Hematopoietic multipotent progenitor cell treated with erythropoietin and hydrocortisone succinate and interleukin-3 and kit ligand, for 8 days (in vitro differentiated cells): ENCODE measurements around the gene CPB1.

Experiments used
- DNase-seq: peaks from one replicate; pipeline ENCODE4 v3.0.0-alpha.2; 2015

CPB1 gene

GRCh38 chr3:148839805-148840204 is 12.2 kb downstream of the CPB1 start:
- DNase-seq = no peak

DNA sequence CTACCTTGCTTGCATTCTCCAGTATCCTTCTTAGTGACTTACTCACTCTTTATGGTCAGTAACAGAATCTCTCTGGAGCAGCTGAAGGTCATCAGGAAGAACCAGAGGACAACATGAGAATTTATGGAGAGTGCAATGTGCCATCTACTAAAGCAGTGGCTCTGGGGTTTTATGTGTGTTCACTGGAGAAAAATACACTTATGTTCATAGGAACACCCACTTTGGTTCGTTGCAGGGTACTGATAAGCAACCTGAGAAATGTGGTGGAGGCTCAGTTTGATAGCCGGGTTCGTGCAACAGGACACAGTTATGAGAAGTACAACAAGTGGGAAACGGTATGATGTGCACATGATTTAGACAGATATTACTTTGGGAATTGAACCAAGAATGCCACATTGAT is 12.8 kb downstream of the CPB1 start:
- DNase-seq = peak; percentile 91

- DNase-seq = no peak
Observed at GRCh38 chr3:148845756-148846395, 18.3 kb downstream of the CPB1 start.

DNA sequence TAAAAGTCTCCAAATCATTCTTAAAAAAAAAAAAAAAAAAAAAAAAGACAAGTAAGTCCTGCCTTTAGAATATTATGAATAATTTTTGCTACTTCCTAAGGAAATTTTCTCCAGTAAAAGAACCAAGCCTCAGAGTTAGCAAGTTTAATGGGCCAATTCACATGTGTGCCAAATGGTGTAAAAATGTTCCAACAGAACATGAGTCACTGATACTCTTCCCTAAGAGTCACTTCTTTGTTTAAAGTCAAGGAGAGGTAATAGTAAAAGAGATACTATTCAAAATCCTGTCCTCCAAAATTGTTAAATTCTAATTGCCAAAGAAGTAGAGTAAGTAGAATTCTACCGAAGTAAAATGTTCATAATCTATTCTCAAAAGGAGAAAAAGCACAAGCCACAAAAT is 19.7 kb downstream of the CPB1 start:
- no peak for DNase-seq

- no peak for DNase-seq
Observed at GRCh38 chr3:148848410-148848809, 20.8 kb downstream of the CPB1 start.

GRCh38 chr3:148852271-148852992 is 24.8 kb downstream of the CPB1 start:
- no peak for DNase-seq

DNA sequence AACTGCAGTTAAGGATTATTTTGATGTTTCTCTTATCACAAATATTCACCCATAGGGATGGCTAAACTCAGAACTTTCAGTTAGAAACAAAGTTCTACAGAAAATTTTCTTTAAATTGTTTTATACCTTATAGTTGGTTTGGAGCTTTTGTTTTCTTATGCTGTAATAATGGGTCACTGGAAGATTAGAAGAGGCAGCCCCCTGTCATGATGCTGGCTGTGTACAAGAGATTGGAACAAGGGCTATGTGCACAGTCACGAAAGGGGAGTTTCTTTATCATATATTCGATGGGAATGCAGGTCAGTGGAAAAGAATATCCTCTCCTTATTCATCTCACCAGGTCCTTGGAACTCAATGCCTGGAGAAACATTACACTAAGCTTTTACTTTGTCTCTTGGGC is 25.5 kb downstream of the CPB1 start:
- DNase-seq = no peak

GRCh38 chr3:148854061-148854460 is 26.4 kb downstream of the CPB1 start:
- DNase-seq = no peak

- DNase-seq = no peak
Observed at GRCh38 chr3:148856384-148856783, 28.8 kb downstream of the CPB1 start.

DNA sequence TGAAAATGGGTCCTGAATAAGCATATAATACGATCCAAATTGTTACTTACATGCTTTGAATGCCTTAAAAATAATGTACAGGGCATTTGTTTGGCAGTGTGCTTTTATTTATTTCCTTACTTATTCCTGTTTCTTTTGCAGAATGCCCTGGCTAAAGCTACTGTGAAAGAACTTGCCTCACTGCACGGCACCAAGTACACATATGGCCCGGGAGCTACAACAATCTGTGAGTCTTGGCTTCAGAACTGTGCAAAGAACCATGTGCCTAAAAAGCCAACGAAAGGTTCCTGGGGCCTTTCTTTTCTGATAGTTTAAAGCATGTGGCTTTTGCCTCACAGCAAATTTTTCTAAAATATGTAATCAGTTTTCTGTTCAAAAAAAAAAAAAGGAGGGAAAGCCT is 29.7 kb downstream of the CPB1 start:
- DNase-seq = no peak

- peak; percentile 79 for DNase-seq
Observed at GRCh38 chr3:148861277-148861869, 33.8 kb downstream of the CPB1 start.

GRCh38 chr3:148863297-148863696 is 35.7 kb downstream of the CPB1 start:
- no peak for DNase-seq

GRCh38 chr3:148863814-148864213 is 36.2 kb downstream of the CPB1 start:
- peak; percentile 68 for DNase-seq

GRCh38 chr3:148865049-148865448 is 37.4 kb downstream of the CPB1 start, which contains the start of gene CPA3:
TSS of gene CPA3 (plus strand) at chr3:148865296. CDS start at chr3:148865308, 12 bp downstream.
- peak; percentile 23 for DNase-seq

DNA sequence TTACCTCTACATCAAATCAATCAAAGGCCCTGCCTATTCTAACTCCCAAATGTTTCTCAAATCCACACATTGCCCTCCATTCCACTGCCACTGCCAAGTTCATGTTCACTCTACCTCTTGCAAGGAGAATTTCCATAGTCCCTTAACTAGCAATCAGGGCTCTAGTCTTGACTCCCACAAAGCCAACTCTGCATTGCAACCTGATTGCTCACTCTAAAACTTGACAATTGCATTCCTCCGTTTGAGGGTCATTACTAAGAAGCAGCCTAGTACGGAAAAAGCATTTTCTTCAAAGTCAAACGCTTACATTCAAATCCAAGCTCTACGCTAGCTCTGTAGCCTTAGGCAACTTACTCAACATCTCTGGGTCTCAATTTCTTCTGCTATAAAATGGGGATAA is 38.6 kb downstream of the CPB1 start:
- no peak for DNase-seq

DNA sequence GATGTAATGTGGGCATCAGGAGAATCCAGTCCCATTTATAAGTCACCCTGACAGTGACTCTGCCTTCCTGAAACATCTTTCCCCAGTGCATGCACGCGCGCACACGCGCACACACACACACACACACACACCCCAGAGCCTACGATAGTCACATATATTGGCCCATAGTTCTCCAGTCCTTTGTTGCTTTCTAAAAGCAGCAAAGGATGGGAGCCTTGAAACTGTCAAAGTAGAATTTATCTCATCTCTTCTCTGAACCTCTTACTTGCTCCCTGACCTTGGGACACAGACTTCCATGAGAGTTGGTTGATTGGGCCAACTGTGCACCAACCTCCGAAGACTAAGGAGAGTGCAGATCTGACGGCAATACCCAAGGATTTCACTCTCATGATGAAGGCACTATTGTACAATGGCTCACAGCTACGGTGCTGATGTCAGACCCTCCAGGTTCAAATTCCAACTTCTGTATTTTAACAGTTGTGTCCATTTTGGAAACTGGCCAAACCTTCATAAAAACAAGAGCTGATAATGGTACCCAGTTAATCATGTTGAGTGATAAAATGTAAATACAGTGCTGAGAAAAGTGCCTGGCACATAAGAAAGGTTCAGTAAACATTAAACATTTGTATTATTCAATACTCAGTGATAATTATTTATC is 45.8 kb downstream of the CPB1 start:
- DNase-seq = peak; percentile 8

DNA sequence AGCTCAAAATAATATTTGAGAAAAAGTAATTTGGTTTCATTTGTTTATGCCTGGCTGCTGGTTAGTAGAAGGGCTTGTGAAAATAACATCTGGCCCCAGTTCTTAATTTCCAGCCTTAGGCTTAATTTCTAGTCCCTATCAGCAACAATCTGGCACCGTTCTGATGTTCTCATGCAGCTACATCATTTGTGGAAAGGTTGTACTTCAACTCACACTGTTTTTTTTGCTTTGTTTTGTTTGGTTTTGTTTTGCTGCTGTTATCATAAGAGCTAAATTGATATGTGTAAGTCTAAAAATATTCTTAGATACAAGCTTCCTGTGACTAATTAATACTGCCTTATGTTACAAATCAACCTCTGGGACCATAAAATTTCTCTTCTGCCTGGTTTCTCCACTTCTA is 46.4 kb downstream of the CPB1 start:
- DNase-seq = no peak

GRCh38 chr3:148878095-148878494 is 50.5 kb downstream of the CPB1 start:
- DNase-seq = peak; percentile 6

DNA sequence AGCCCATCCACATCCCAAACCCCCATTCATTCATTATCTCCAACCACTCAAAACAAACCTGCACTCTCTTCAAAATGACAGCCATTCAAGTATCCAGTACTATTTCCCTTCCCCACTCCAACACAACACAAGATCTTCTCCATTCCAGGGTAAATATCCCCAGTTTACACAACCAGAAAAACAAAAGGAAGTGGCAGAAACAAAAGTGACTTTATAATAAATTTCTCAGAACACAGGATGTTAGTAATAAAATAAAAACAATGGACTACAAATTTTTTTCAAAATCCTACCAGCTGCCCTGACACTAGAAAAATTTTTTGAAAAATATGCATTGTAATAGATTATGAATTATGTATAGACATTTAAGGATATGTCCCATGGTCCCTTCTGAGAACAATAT is 51.6 kb downstream of the CPB1 start:
- DNase-seq = no peak

DNA sequence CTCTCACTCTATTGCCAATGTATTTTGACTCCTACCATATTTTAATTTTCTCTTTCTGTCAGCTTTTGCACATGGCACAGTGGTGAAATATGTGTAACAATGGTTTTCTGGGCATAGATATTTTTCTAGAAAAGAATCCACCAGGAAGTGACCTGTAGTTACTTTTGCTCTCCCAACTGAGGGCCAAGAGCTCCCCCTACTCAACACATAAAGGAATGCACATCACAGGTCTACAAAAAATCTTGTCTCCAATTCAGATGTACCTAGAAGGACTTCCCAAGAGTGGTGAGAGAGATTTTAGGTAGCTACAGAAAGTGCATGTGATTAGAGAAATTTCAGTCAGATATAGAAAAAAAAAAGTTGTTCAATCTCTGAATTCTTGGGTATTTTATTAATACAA is 53.1 kb downstream of the CPB1 start:
- peak; percentile 69 for DNase-seq

DNA sequence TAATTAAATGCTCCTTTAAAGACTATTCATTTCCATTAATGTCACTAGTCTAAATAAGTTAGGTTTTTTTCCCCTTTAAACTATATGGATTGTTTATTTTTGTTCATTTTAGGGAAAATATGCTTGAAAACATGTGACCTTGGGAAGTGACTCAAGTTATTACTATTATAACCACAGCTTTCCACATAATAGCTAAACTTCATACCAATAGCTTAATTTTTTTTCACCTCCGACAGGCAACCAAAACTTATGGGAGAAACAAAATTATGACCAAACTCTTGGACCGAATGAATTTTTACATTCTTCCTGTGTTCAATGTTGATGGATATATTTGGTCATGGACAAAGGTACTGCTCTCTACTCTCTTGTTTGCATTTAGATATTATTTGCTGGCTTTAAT is 53.7 kb downstream of the CPB1 start:
- no peak for DNase-seq

GRCh38 chr3:148882288-148882687 is 54.7 kb downstream of the CPB1 start:
- DNase-seq = no peak

DNA sequence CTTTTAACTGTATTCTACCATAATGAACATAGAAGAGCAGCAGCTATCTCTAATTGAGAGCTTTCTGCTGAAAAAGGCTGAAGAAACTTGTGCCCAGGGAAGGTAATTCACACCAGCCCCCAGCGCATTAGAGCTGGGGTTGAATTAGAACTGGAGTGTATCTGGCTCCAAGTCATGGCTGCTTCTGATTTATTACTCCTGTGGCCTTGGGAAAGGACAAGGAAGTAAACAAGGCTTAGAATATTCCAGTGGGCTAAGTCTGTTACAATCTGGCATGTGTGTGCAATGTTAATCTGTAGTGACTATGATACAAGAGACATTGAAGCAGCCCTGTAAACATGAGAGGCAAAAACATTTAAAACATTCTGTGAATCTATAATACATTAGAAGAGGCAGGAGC is 55.6 kb downstream of the CPB1 start:
- DNase-seq = no peak

- DNase-seq = no peak
Observed at GRCh38 chr3:148884261-148884660, 56.6 kb downstream of the CPB1 start.
